ENCODE measurements around the gene ZMYND19.

- TF ChIP-seq GATA2 (IDR thresholded peaks at IDR 0.05; ENCODE audit: low read depth, low read length) (no peak), GATA3 (IDR thresholded peaks at IDR 0.05; ENCODE audit: low read depth, low read length) (no peak)
These were observed 22.4 kb upstream of the ZMYND19 start for GRCh38 chr9:137612741-137613142.

Measured in SH-SY5Y (cell line).